Kidney epithelial cell (primary cell): ENCODE results near the gene COL27A1. TPM values are rescaled to one million over a fixed set of nuclear protein-coding genes. Genes with fewer than 3 reads are reported as not detected.

ENCODE experiments used
- DNase-seq: peaks from one replicate; pipeline ENCODE4 v3.0.0-alpha.2; 2010; ENCODE audit warnings: low read depth
- H3K27me3 ChIP-seq: 2 replicates; pipeline ENCODE4 v1.6.0; 2011; ENCODE audit warnings: low read length; ENCODE audit not compliant: control insufficient read depth, insufficient read depth
- H3K36me3 ChIP-seq: 2 replicates; pipeline ENCODE4 v1.5.1; 2011; ENCODE audit warnings: low read length; ENCODE audit not compliant: control insufficient read depth, insufficient read depth
- H3K4me3 ChIP-seq: 2 replicates; pipeline ENCODE4 v1.5.1; 2011; ENCODE audit warnings: low read depth, mild to moderate bottlenecking, control low read depth, low read length
- CTCF ChIP-seq: IDR thresholded peaks from 2 replicates; pipeline ENCODE4 v1.5.1; 2011; ENCODE audit warnings: mild to moderate bottlenecking, moderate library complexity, low read length, control low read depth, inconsistent platforms; ENCODE audit not compliant: insufficient read depth, poor library complexity, severe bottlenecking
- total RNA-seq: library from RNA; depleted of rRNA; stranded (reverse); fragments of >200 nt; gene quantifications from 2 replicates; pipeline ENCODE4 v1.2.3, GENCODE V29; 2015

The COL27A1 gene
- total RNA-seq, 1 donor from 2014 or later = 8.4 TPM

- DNase-seq = no peak
- H3K4me3 ChIP-seq = no peak overlapping the region
- TF ChIP-seq CTCF = no peak
- H3K27me3 ChIP-seq = no peaks in the 10 kb centered on the region
- no peaks in the 10 kb centered on the region for H3K36me3 ChIP-seq
Measured at GRCh38 chr9:114300153-114300845, 145.0 kb downstream of the COL27A1 start.

GRCh38 chr9:114300846-114301797 lies 145.8 kb downstream of the COL27A1 start:
- no peaks in the 10 kb centered on the region for H3K36me3 ChIP-seq
- no peaks in the 10 kb centered on the region for H3K27me3 ChIP-seq
- no peak for TF ChIP-seq CTCF
- H3K4me3 ChIP-seq = no peak overlapping the region
- no peak for DNase-seq

GRCh38 chr9:114301798-114302565 lies 146.6 kb downstream of the COL27A1 start:
- no peak overlapping the region for H3K4me3 ChIP-seq
- no peak for DNase-seq
- no peaks in the 10 kb centered on the region for H3K27me3 ChIP-seq
- no peak for TF ChIP-seq CTCF
- H3K36me3 ChIP-seq = no peaks in the 10 kb centered on the region

GRCh38 chr9:114302727-114303126 lies 147.4 kb downstream of the COL27A1 start:
- DNase-seq = no peak
- no peak for TF ChIP-seq CTCF
- no peaks in the 10 kb centered on the region for H3K27me3 ChIP-seq
- no peaks in the 10 kb centered on the region for H3K36me3 ChIP-seq
- no peak overlapping the region for H3K4me3 ChIP-seq

GRCh38 chr9:114303571-114303970 lies 148.2 kb downstream of the COL27A1 start:
- H3K27me3 ChIP-seq = no peaks in the 10 kb centered on the region
- DNase-seq = no peak
- no peak overlapping the region for H3K4me3 ChIP-seq
- no peaks in the 10 kb centered on the region for H3K36me3 ChIP-seq
- no peak for TF ChIP-seq CTCF
